DOHH2 (cell line): ENCODE data around the gene PAPPA2.

Experiments used
- H3F3A ChIP-seq: fragments of 200-600 bp; sonication (generic), shearing (Covaris generic); 2 replicates; pipeline ENCODE4 v1.6.0; 2016; ENCODE audit warnings: antibody characterized with exemption, mild to moderate bottlenecking; ENCODE audit not compliant: control insufficient read depth, insufficient read depth
- H3K27ac ChIP-seq: fragments of 200-600 bp; sonication (generic); 2 replicates; pipeline ENCODE4 v1.5.1; 2014; ENCODE audit warnings: low read depth, mild to moderate bottlenecking, low read length, moderate library complexity
- H3K27me3 ChIP-seq: fragments of 200-600 bp; sonication (generic); 2 replicates; pipeline ENCODE4 v1.6.1; 2014; ENCODE audit warnings: mild to moderate bottlenecking, low read length, mixed read lengths; ENCODE audit not compliant: control insufficient read depth
- H3K36me3 ChIP-seq: fragments of 200-600 bp; sonication (generic); 2 replicates; pipeline ENCODE4 v1.6.1; 2014; ENCODE audit warnings: mild to moderate bottlenecking, low read length, moderate library complexity, mixed read lengths; ENCODE audit not compliant: control insufficient read depth
- H3K4me1 ChIP-seq: fragments of 200-600 bp; sonication (generic); 2 replicates; pipeline ENCODE4 v1.6.1; 2014; ENCODE audit warnings: mild to moderate bottlenecking, low read length, mixed read lengths; ENCODE audit not compliant: control insufficient read depth
- H3K4me2 ChIP-seq: fragments of 200-600 bp; sonication (generic); 2 replicates; pipeline ENCODE4 v1.6.0; 2014; ENCODE audit warnings: mild to moderate bottlenecking, low read length, moderate library complexity
- H3K4me3 ChIP-seq: fragments of 200-600 bp; sonication (generic); 2 replicates; pipeline ENCODE4 v1.5.1; 2014; ENCODE audit warnings: mild to moderate bottlenecking, low read length, mixed read lengths
- H3K79me2 ChIP-seq: fragments of 200-600 bp; sonication (generic); 2 replicates; pipeline ENCODE4 v1.6.1; 2014; ENCODE audit warnings: mild to moderate bottlenecking, low read length, mixed read lengths; ENCODE audit not compliant: control insufficient read depth
- H3K9me2 ChIP-seq: fragments of 200-600 bp; sonication (generic); replicated peaks from 2 replicates; pipeline ENCODE4 v1.6.1; 2014; ENCODE audit warnings: mild to moderate bottlenecking, low read length, mixed read lengths; ENCODE audit not compliant: control insufficient read depth
- H3K9me3 ChIP-seq: fragments of 200-600 bp; sonication (generic); 2 replicates; pipeline ENCODE4 v1.6.1; 2014; ENCODE audit warnings: antibody characterized with exemption, low read length, mixed read lengths; ENCODE audit not compliant: control insufficient read depth, insufficient read depth
- H4K20me1 ChIP-seq: fragments of 200-600 bp; sonication (generic); 2 replicates; pipeline ENCODE4 v1.6.0; 2014; ENCODE audit warnings: low read depth, mild to moderate bottlenecking, antibody characterized with exemption, low read length, moderate library complexity; ENCODE audit not compliant: control insufficient read depth, insufficient read depth
- EZH2phosphoT487 ChIP-seq: fragments of 200-600 bp; sonication (generic); IDR thresholded peaks from 2 replicates; pipeline ENCODE4 v1.6.1; 2017; ENCODE audit warnings: borderline replicate concordance, mild to moderate bottlenecking, antibody characterized with exemption, low read length, moderate library complexity, mixed read lengths
- TF ChIP-seq, protein P1 (sequence below): fragments of 200-600 bp; sonication (generic); IDR thresholded peaks from one replicate; pipeline ENCODE4 v1.5.1; 2014; ENCODE audit warnings: antibody characterized with exemption, mild to moderate bottlenecking, low read depth, low read length; ENCODE audit not compliant: poor library complexity, severe bottlenecking

The PAPPA2 gene

DNA sequence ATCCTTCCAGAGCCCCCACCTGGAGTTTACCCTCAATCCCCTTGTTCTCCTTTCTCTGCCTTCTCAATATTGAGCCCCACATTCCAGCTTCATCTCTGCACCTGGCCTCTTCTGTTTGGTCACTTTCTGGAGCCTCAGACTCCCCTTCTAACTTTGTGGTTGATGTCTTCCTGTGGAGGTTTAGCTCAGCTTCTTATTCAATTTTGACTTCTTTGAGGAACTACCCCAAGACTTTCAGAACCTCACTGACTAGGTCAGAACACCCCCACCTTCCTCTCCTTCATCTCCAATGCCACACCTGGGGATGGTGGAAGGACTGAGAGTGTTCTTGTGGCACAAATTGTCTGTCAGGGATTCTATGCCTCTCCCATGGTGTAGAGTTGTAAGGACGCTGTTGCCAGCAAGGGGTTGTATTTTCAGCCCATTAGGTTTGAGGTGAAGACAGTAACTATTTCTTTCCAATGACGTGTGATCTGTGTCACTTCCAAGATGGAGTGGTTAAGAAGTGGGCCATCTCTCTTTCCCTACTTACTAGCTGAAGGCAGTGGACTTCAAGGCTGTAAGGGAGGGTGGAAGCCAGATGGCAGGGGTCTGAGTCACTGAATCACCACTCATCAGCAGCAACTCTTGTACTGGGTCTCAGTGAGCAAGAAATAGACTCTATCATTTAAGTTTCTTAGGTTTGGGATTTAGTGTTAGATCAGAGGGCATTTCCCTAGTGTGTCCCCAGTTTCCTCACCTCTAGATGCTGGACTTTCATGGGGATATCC is 80.6 kb downstream of the PAPPA2 start:
- Histone ChIP-seq H4K20me1 (no peaks in the 10 kb centered on the region), H3K4me3 (no peak overlapping the region), H3K4me2 (no peak overlapping the region)

DNA sequence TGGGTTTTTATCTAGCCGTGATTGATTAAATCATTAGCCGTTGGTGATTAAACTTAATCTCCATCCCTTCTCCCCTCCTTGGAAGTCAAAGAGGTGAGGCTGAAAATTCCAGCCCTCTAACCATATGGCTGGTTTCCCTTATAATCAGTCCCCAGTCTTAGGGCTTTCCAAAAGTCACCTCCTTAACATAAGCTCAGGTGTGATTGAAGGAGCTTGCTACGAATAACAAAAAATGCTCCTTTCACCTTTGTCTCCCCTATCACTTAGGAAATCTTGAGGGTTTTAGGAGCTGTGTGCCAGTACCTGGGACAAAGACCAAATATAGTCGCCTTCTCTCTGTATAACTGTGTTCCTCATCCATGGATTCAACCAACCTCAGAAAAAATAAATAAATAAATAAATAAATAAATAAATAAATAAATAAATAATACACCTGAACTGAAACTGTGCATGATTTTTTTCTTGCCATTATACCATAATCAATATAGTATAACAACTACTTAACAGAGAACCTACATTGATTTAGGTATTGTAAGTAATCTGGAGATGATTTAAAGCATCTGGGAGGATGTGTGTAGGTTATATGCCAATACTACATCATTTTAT is 82.2 kb downstream of the PAPPA2 start:
- Histone ChIP-seq H3F3A (no peaks in the 10 kb centered on the region), H3K79me2 (no peaks in the 10 kb centered on the region), H4K20me1 (no peaks in the 10 kb centered on the region), H3K27me3 (no peaks in the 10 kb centered on the region), H3K9me3 (no peaks in the 10 kb centered on the region), H3K9me2 (no peaks in the 10 kb centered on the region), H3K4me1 (no peaks in the 10 kb centered on the region), H3K4me2 (no peak overlapping the region), H3K27ac (no peak overlapping the region), H3K4me3 (no peak overlapping the region), H3K36me3 (no peaks in the 10 kb centered on the region)
- TF ChIP-seq EZH2phosphoT487: no peak
- TF ChIP-seq, protein P1, sequence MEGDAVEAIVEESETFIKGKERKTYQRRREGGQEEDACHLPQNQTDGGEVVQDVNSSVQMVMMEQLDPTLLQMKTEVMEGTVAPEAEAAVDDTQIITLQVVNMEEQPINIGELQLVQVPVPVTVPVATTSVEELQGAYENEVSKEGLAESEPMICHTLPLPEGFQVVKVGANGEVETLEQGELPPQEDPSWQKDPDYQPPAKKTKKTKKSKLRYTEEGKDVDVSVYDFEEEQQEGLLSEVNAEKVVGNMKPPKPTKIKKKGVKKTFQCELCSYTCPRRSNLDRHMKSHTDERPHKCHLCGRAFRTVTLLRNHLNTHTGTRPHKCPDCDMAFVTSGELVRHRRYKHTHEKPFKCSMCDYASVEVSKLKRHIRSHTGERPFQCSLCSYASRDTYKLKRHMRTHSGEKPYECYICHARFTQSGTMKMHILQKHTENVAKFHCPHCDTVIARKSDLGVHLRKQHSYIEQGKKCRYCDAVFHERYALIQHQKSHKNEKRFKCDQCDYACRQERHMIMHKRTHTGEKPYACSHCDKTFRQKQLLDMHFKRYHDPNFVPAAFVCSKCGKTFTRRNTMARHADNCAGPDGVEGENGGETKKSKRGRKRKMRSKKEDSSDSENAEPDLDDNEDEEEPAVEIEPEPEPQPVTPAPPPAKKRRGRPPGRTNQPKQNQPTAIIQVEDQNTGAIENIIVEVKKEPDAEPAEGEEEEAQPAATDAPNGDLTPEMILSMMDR: no peak

More for the DNA sequence above, 80.6 kb downstream of the PAPPA2 start:
- Histone ChIP-seq H3K36me3 (no peaks in the 10 kb centered on the region), H3K79me2 (no peaks in the 10 kb centered on the region), H3K9me2 (no peaks in the 10 kb centered on the region), H3K27me3 (no peaks in the 10 kb centered on the region), H3K27ac (no peak overlapping the region), H3F3A (no peaks in the 10 kb centered on the region), H3K9me3 (no peaks in the 10 kb centered on the region), H3K4me1 (no peaks in the 10 kb centered on the region)
- TF ChIP-seq, protein P1: no peak
- no peak for TF ChIP-seq EZH2phosphoT487

GRCh38 chr1:176546825-176547224 is 83.8 kb downstream of the PAPPA2 start:
- H4K20me1 ChIP-seq: no peaks in the 10 kb centered on the region
- no peaks in the 10 kb centered on the region for H3K9me2 ChIP-seq
- no peak overlapping the region for H3K27ac ChIP-seq
- H3K36me3 ChIP-seq: no peaks in the 10 kb centered on the region
- TF ChIP-seq EZH2phosphoT487: no peak
- TF ChIP-seq, protein P1: no peak
- no peaks in the 10 kb centered on the region for H3F3A ChIP-seq
- H3K4me1 ChIP-seq: no peaks in the 10 kb centered on the region
- H3K9me3 ChIP-seq: no peaks in the 10 kb centered on the region
- H3K4me2 ChIP-seq: no peak overlapping the region
- no peak overlapping the region for H3K4me3 ChIP-seq
- no peaks in the 10 kb centered on the region for H3K27me3 ChIP-seq
- H3K79me2 ChIP-seq: no peaks in the 10 kb centered on the region
